Fibroblast of skin of left quadriceps (primary cell): ENCODE results near the gene TRIM25.

Source experiments
- DNase-seq, 2 experiments: peaks; one replicate each; pipeline ENCODE4 v3.0.0-alpha.2; 2013; ENCODE audit warnings: low read depth in 2 of 2

The TRIM25 gene

GRCh38 chr17:56896217-56896967 is 17.5 kb downstream of the TRIM25 start:
- no peak for DNase-seq

GRCh38 chr17:56894859-56895455 is 18.9 kb downstream of the TRIM25 start:
- DNase-seq = no peak

- DNase-seq = no peak
Observed at GRCh38 chr17:56893503-56893902, 20.3 kb downstream of the TRIM25 start.

- DNase-seq = no peak
Observed at GRCh38 chr17:56892333-56892732, 21.5 kb downstream of the TRIM25 start.

- DNase-seq = no peak
Observed at GRCh38 chr17:56891751-56892150, 22.1 kb downstream of the TRIM25 start.

- DNase-seq = no peak
Observed at GRCh38 chr17:56890906-56891674, 22.8 kb downstream of the TRIM25 start.

GRCh38 chr17:56890390-56890789 is 23.5 kb downstream of the TRIM25 start:
- DNase-seq = no peak

- no peak for DNase-seq
Observed at GRCh38 chr17:56887552-56888467, 26.0 kb downstream of the TRIM25 start.

GRCh38 chr17:56887105-56887504 is 26.7 kb downstream of the TRIM25 start:
- no peak for DNase-seq

- no peak for DNase-seq
Observed at GRCh38 chr17:56886288-56886731, 27.5 kb downstream of the TRIM25 start.

- no peak for DNase-seq
Observed at GRCh38 chr17:56885312-56885657, 28.6 kb downstream of the TRIM25 start.

- no peak for DNase-seq
Observed at GRCh38 chr17:56884483-56885311, 29.2 kb downstream of the TRIM25 start.

- DNase-seq = no peak
Observed at GRCh38 chr17:56883616-56884015, 30.2 kb downstream of the TRIM25 start.

GRCh38 chr17:56881685-56882295 is 32.1 kb downstream of the TRIM25 start:
- no peak for DNase-seq

GRCh38 chr17:56880571-56880970 is 33.3 kb downstream of the TRIM25 start:
- no peak for DNase-seq

GRCh38 chr17:56880133-56880532 is 33.7 kb downstream of the TRIM25 start:
- no peak for DNase-seq

GRCh38 chr17:56879280-56879679 is 34.6 kb downstream of the TRIM25 start:
- no peak for DNase-seq

GRCh38 chr17:56876766-56877179 is 37.1 kb downstream of the TRIM25 start:
- no peak for DNase-seq

GRCh38 chr17:56870081-56870651 is 43.7 kb downstream of the TRIM25 start:
- DNase-seq = no peak

- DNase-seq = no peak
Observed at GRCh38 chr17:56868716-56869115, 45.1 kb downstream of the TRIM25 start.
